Small intestine (tissue), 7 donors: ENCODE data around the gene GPR176. TPM values are rescaled to one million over a fixed set of nuclear protein-coding genes. Genes with fewer than 3 reads are reported as not detected.

Source experiments
- DNase-seq, 2 donors: peaks; one replicate each; pipeline versions ENCODE4 v3.0.0 to v3.0.0-alpha.2; 2013
- FAIRE-seq: peaks from 2 replicates; lab custom pipeline; 2012; peaks lifted over from hg19 to GRCh38; lab: Jason Lieb, UNC
- H3K27ac ChIP-seq, 3 donors: one replicate each; pipeline ENCODE4 v1.5.1; 2013; ENCODE audit warnings: low read length in 2 of 3, mild to moderate bottlenecking in 2 of 3, control low read depth in 1 of 3, inconsistent platforms in 1 of 3, low read depth in 1 of 3, moderate library complexity in 1 of 3
- H3K27me3 ChIP-seq, 3 donors: one replicate each; pipeline ENCODE4 v1.6.1; 2013; ENCODE audit warnings: low read length in 3 of 3, inconsistent platforms in 1 of 3; ENCODE audit not compliant: control insufficient read depth in 3 of 3, insufficient read depth in 3 of 3
- H3K36me3 ChIP-seq, 3 donors: one replicate each; pipeline ENCODE4 v1.6.1; 2013; ENCODE audit warnings: low read length in 3 of 3, inconsistent platforms in 1 of 3, low read depth in 1 of 3, mild to moderate bottlenecking in 1 of 3, moderate library complexity in 1 of 3; ENCODE audit not compliant: control insufficient read depth in 3 of 3, insufficient read depth in 2 of 3
- H3K4me1 ChIP-seq, 3 donors: one replicate each; pipeline ENCODE4 v1.6.1; 2013; ENCODE audit warnings: low read length in 2 of 3, inconsistent platforms in 1 of 3, low read depth in 1 of 3, mild to moderate bottlenecking in 1 of 3, moderate library complexity in 1 of 3; ENCODE audit not compliant: control insufficient read depth in 3 of 3, insufficient read depth in 2 of 3
- H3K4me3 ChIP-seq, 3 donors: one replicate each; pipeline ENCODE4 v1.5.1; 2013; ENCODE audit warnings: low read length in 3 of 3, control low read depth in 1 of 3, inconsistent platforms in 1 of 3, low read depth in 1 of 3, mild to moderate bottlenecking in 1 of 3, moderate library complexity in 1 of 3
- H3K9me3 ChIP-seq, 2 donors: one replicate each; pipeline ENCODE4 v1.6.1; 2013; ENCODE audit warnings: low read depth in 1 of 2, low read length in 1 of 2; ENCODE audit not compliant: control insufficient read depth in 2 of 2, insufficient read depth in 1 of 2
- WGBS, 3 donors: extraction: QIAGEN DNeasy Blood & Tissue Kit; methylation state at CpG; one replicate each; pipeline ENCODE4 v1.1.7; 2013; 5-methylcytosine and 5-hydroxymethylcytosine counted together
- polyA plus RNA-seq, 4 donors: library from polyadenylated mRNA; stranded (reverse) in 3 of 4; unstranded in 1 of 4; fragments of 200-250 nt in 3 of 4; fragments of 120-200 nt in 1 of 4; gene quantifications; one replicate each; pipeline versions ENCODE4 v1.2.1 to v1.2.3, GENCODE V29; 2013
- donor health status: healthy with polysubstance abuse.
- donor health status: control.
- donor health status: control.
- donor health status: Bipolar disorder and iron deficiency.
- donor health status: healthy.

Gene GPR176
- polyA plus RNA-seq, 4 donors: 0.54 to 3.3 (median 0.87) TPM; not detected in 1

DNA sequence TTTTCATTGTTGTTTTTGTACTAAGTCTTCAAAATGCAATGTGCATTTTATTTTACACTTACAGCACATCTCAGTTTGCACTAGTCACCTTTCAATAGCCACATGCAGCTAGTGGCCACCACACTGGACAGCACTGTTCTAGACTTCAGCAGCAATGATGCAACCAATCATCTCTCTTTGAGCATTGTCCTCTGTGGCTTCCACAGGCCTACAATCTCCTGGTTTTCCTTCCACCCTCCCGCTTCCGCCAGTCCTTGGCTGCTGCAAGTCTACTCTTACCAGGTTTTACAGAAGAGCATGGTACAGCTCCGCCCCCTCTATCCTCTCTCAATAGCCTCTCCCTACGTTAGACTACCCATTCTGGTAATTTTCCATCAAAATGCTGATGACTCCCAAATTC, 112.3 kb downstream of the GPR176 start:
- Histone ChIP-seq H3K9me3 (no peaks in the 10 kb centered on the region), H3K4me1 (no peaks in the 10 kb centered on the region), H3K27me3 (peaks cover 0 to 2% (median 0%) of the 10 kb centered on the region in 3 donors), H3K27ac (no peak overlapping the region), H3K4me3 (no peak overlapping the region), H3K36me3 (no peaks in the 10 kb centered on the region)
- no peak for FAIRE-seq
- no peak for DNase-seq
- WGBS, 3 donors: 74 to 86% (median 81%) methylated on average over 4 of the region's 4 CpGs

DNA sequence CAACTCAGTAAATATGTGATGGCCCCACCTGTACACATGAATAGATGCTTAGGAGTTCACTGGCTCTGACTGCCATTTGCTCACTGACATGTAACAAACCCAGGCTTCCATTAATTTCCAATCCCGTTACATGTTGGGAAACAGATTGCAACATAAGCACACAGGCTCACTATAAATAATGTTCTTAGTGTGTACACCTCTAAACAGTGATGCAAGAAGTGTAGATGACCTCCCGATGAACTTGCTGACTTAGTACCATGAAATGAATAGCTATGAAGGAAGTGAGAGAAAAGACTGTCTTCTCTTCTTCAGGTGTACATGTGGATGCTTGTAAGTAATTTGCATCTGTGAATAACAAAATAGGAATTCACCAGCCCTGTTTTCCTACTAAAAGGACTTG, 116.0 kb downstream of the GPR176 start:
- no peak overlapping the region for H3K27ac ChIP-seq

DNA sequence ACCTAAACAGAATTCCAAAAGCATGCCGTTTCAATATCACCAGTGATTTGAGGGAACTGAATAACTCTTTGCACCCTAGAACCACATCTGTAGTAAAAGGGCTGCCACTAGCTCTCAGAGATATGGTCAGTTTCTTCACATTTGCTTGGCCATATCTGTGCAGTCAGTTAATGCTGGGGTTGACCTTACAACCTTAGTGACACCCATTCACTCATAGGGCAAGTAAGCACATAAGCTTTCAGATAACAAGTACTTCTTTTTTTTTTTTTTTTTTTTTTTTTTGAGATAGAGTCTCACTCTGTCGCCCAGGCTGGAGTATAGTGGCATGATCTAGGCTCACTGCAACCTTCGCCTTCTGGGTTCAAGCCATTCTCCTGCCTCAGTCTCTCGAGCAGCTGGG, 117.0 kb downstream of the GPR176 start:
- Histone ChIP-seq H3K9me3 (no peaks in the 10 kb centered on the region), H3K4me1 (no peaks in the 10 kb centered on the region), H3K4me3 (no peak overlapping the region), H3K27me3 (no peaks in the 10 kb centered on the region), H3K27ac (no peak overlapping the region), H3K36me3 (no peaks in the 10 kb centered on the region)
- WGBS, 3 donors: 83 to 87% (median 85%) methylated on average over 4 of the region's 4 CpGs
- no peak for DNase-seq
- FAIRE-seq: no peak

More for the DNA sequence above, 116.0 kb downstream of the GPR176 start:
- H3K9me3 ChIP-seq: no peaks in the 10 kb centered on the region
- H3K36me3 ChIP-seq: no peaks in the 10 kb centered on the region
- peaks cover 0 to 2% (median 0%) of the 10 kb centered on the region in 3 donors for H3K27me3 ChIP-seq
- DNase-seq (peak in 1 of 2 donors; percentile 41), FAIRE-seq (no peak)
- no peak overlapping the region for H3K4me3 ChIP-seq
- WGBS, 3 donors: 62 to 73% (median 72%) methylated on average over 2 of the region's 2 CpGs
- no peaks in the 10 kb centered on the region for H3K4me1 ChIP-seq

DNA sequence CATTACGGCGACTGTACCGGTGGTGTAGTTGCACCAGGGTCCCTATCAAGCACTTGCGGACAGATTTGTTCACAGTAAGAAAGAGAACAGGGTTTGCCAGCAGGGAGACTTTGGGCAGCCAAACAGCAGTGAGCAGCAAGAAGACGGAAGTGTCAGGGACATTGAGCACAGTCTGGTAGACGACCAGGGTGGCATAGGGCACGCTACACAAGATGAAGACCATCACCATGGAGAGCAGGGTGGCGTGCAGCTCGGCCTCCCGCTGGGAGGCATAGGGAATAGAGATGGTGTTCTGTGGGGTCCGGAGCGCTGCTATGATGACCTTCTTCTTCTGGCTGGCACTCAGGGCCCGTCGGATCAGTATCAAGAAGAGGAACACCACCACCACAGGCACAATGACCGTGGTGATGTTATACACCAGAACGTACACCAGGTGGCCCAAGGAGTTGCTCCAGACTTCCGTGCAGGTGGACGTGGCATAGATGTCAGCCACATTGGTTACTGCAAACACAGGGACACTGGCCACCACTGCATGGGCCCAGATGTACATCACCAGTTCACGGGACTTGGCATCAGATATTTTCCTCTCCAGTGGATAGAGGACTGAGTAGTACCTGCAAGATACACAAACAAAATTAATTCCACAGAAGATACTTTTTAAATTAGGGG, 118.3 kb downstream of the GPR176 start:
- Histone ChIP-seq H3K4me1 (no peaks in the 10 kb centered on the region), H3K4me3 (no peak overlapping the region), H3K27ac (no peak overlapping the region), H3K27me3 (no peaks in the 10 kb centered on the region), H3K36me3 (no peaks in the 10 kb centered on the region), H3K9me3 (no peaks in the 10 kb centered on the region)
- WGBS, 3 donors: 76 to 83% (median 81%) methylated on average over 19 of the region's 19 CpGs
- DNase-seq: peak; percentile 20 to 24
- no peak for FAIRE-seq

GRCh38 chr15:39799552-39800011, 120.5 kb downstream of the GPR176 start:
- H3K4me1 ChIP-seq: no peaks in the 10 kb centered on the region
- FAIRE-seq (no peak), DNase-seq (no peak)
- WGBS, 3 donors: 66 to 75% (median 71%) methylated on average over 6 of the region's 6 CpGs
- H3K4me3 ChIP-seq: no peak overlapping the region
- no peak overlapping the region for H3K27ac ChIP-seq
- H3K36me3 ChIP-seq: no peaks in the 10 kb centered on the region
- no peaks in the 10 kb centered on the region for H3K9me3 ChIP-seq
- no peaks in the 10 kb centered on the region for H3K27me3 ChIP-seq

- H3K4me1 ChIP-seq: no peaks in the 10 kb centered on the region
- DNase-seq: no peak
- no peaks in the 10 kb centered on the region for H3K36me3 ChIP-seq
- WGBS, 3 donors: 88 to 92% (median 89%) methylated on average over 6 of the region's 6 CpGs
- H3K27me3 ChIP-seq: no peaks in the 10 kb centered on the region
- H3K4me3 ChIP-seq: no peak overlapping the region
- no peak overlapping the region for H3K27ac ChIP-seq
- H3K9me3 ChIP-seq: no peaks in the 10 kb centered on the region
- no peak for FAIRE-seq
Measured at GRCh38 chr15:39798382-39798781, 121.7 kb downstream of the GPR176 start.

DNA sequence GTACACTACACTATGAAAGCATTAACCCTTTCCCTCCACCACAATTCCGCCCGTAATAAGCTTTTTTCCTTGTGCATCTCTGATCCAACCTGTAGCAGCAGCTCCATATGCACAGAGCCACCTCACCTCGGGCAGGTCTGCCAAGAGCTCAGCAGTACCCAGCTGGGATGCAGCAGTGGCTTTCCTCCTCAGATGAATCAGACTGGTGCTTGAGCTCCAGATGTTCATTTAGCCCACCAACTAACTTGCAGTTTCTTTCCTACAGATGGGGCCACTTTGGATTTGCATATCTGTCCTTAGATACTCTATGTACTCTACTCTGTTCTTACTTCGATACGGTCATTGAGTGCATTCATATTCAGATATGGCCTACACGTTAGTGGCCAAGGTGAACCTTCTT, 122.7 kb downstream of the GPR176 start:
- no peaks in the 10 kb centered on the region for H3K36me3 ChIP-seq
- H3K4me1 ChIP-seq: no peaks in the 10 kb centered on the region
- FAIRE-seq (no peak), DNase-seq (no peak)
- no peak overlapping the region for H3K27ac ChIP-seq
- H3K27me3 ChIP-seq: no peaks in the 10 kb centered on the region
- H3K9me3 ChIP-seq: no peaks in the 10 kb centered on the region
- H3K4me3 ChIP-seq: no peak overlapping the region
- 83 to 89% (median 85%) methylated on average over 6 of the region's 6 CpGs for WGBS, 3 donors

DNA sequence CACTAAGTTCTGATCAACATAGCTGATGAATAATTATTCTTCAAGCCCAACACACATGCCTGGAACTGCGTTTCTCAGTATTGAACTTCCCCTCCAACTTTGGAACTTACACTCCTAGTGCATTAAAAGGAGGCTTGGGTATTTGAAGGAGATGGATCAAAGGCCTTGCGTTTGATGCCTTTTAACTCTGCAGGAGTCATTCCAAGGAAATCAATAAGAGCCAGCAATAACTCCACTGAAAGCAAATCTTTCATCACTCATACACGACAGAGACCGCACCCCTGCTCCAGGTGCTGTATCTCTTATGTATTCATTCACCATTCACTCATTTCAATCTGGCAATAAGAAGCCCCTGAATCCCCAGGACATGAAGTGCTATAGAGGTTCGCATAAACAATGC, 123.5 kb downstream of the GPR176 start:
- H3K4me1 ChIP-seq: no peaks in the 10 kb centered on the region
- DNase-seq (no peak), FAIRE-seq (no peak)
- H3K9me3 ChIP-seq: no peaks in the 10 kb centered on the region
- H3K27ac ChIP-seq: no peak overlapping the region
- WGBS, 3 donors: 40 to 66% (median 52%) methylated on average over 5 of the region's 5 CpGs
- H3K27me3 ChIP-seq: no peaks in the 10 kb centered on the region
- no peak overlapping the region for H3K4me3 ChIP-seq
- H3K36me3 ChIP-seq: no peaks in the 10 kb centered on the region

DNA sequence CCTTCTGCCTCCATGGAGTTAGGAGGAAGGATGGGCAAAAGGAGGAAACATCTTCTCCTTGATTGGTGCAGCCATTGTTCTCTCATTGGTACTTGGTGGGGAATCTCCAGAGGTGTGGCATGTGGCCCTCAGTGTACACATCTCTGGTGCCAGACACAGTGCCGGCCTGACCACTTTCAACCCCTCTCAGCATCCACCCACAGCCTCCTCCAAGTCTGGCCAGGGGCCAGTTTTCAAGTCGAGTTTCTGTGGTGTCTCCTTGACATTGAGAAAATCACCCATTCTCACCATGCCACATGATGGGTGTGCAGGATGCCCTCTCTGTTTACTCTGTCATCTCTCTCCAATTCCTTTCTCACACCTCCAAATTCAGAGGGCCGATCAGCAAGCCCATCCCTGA, 124.6 kb downstream of the GPR176 start:
- H3K27ac ChIP-seq: no peak overlapping the region
- no peaks in the 10 kb centered on the region for H3K4me1 ChIP-seq
- no peaks in the 10 kb centered on the region for H3K9me3 ChIP-seq
- no peaks in the 10 kb centered on the region for H3K36me3 ChIP-seq
- no peak overlapping the region for H3K4me3 ChIP-seq
- no peaks in the 10 kb centered on the region for H3K27me3 ChIP-seq
- 53 to 65% (median 64%) methylated on average over 3 of the region's 3 CpGs for WGBS, 3 donors
- no peak for FAIRE-seq
- no peak for DNase-seq
